Heart left ventricle (tissue), 13 donors: Measurements from ENCODE around the gene PDZK1.
"Not testable (repeated sequence)": the region's sequence is repeated elsewhere in the genome, so short reads cannot be mapped to it uniquely, and the experiment has no call there.

Source experiments
- CTCF ChIP-seq, 12 donors: fragments of 200-600 bp; sonication (generic) in 4 of 12; IDR thresholded peaks; one replicate each; pipeline versions ENCODE4 v1.5.0 to v1.8.0; 2018 to 2022; ENCODE audit warnings: antibody characterized with exemption in 12 of 12, mild to moderate bottlenecking in 5 of 12
- POLR2A ChIP-seq, 2 donors: fragments of 450-650 bp; IDR thresholded peaks; one replicate each; pipeline ENCODE4 v1.6.1; 2017; ENCODE audit warnings: antibody characterized with exemption in 2 of 2, mild to moderate bottlenecking in 2 of 2, moderate library complexity in 2 of 2
- donor health status: ischemic (EF 13 %, LVEDD 7.1; RV severe dilation, severe dysfunction).
- donor health status: DM: no; HTN: yes; CAD: no.
- donor health status: DM: no; HTN: no; CAD: no.
- donor health status: ischemic (EF 25% LVEDD 6.9; RV normal size, moderate dysfunction).
- donor health status: ischemic (EF 25% LVEDD 5.7; RV mildly dilated, moderate dysfunction).
- donor health status: ischemic (EF 35%, LVEDD 5.7; RV mildly dilated, moderate dysfunction).
- donor health status: nonischemic (EF 11% LVEDD 7.7; RV severe dilation, severe dysfunction).
- donor health status: DM: yes; HTN: yes; CAD: no.
- donor health status: PGD.
- donor health status: ischemic (EF 29% LVEDD 5.4; RV normal size, mild dysfunction).
- donor health status: nonischemic (EF 23%, LVEDD 6.1; RV moderate dilation, normal function).

GRCh38 chr1:145662502-145662901 lies 44.7 kb downstream of the PDZK1 start:
- TF ChIP-seq POLR2A, CTCF (IDR thresholded peaks at IDR 0.05): not testable (repeated sequence)
